A549 (cell line): Measurements from ENCODE around the gene PITPNM1. TPM values are rescaled to one million over a fixed set of nuclear protein-coding genes. Genes with fewer than 3 reads are reported as not detected.

Experiments
- ATAC-seq, 2 experiments: fragments of 200-7000 bp in 1 of 2; fragments of >200 bp in 1 of 2; cut with Nextera tagmentation in 1 of 2; cut with Tn5 transposase in 1 of 2; 3 replicates each; pipeline versions ENCODE4 v1.8.0 to v1.9.1; 2018 to 2020; ENCODE audit warnings: mild to moderate bottlenecking in 1 of 2, moderate library complexity in 1 of 2
- CTCF ChIA-PET: fragments of 300-600 bp; sonication (Branson Sonifier 250); formaldehyde crosslinking; extraction: SDS; loops from one replicate; lab custom pipeline; 2021; ENCODE audit warnings: antibody characterized with exemption, inconsistent platforms; lab: Yijun Ruan, JAX
- POLR2A ChIA-PET: fragments of 350-600 bp; formaldehyde crosslinking; extraction: SDS; loops from one replicate; lab custom pipeline; 2021; ENCODE audit warnings: antibody characterized with exemption, inconsistent platforms; lab: Yijun Ruan, JAX
- DNase-seq, 2 experiments: peaks; one replicate each; pipeline versions ENCODE4 v3.0.0 to v3.0.0-alpha.2; 2011 to 2016; ENCODE audit warnings: low read depth in 1 of 2, low spot score in 1 of 2
- FAIRE-seq: peaks from 2 replicates; lab custom pipeline; 2011; peaks lifted over from hg19 to GRCh38; lab: Jason Lieb, UNC
- H3K27ac ChIP-seq, 2 experiments: fragments of >200 bp; sonication (Bioruptor Twin); formaldehyde crosslinking; 3 replicates each; pipeline ENCODE4 v1.5.1; 2016 to 2017
- H3K4me1 ChIP-seq: fragments of >200 bp; sonication (Bioruptor Twin); formaldehyde crosslinking; 3 replicates; pipeline ENCODE4 v1.6.1; 2016
- H3K4me2 ChIP-seq: fragments of >200 bp; sonication (Bioruptor Twin); formaldehyde crosslinking; 3 replicates; pipeline ENCODE4 v1.6.1; 2016
- H3K4me3 ChIP-seq: fragments of >200 bp; sonication (Bioruptor Twin); formaldehyde crosslinking; 3 replicates; pipeline ENCODE4 v1.5.1; 2016
- H3K9me3 ChIP-seq: fragments of >200 bp; sonication (Bioruptor Twin); formaldehyde crosslinking; 3 replicates; pipeline ENCODE4 v1.6.1; 2016
- CBX2 ChIP-seq: fragments of 200-600 bp; sonication (generic); IDR thresholded peaks from 2 replicates; pipeline ENCODE4 v1.6.1; 2016; ENCODE audit warnings: low read depth, mild to moderate bottlenecking, borderline replicate concordance
- CHD2 ChIP-seq: fragments of 150-350 bp; IDR thresholded peaks from 2 replicates; pipeline ENCODE4 v1.6.1; 2014; ENCODE audit warnings: low read length; ENCODE audit not compliant: partially characterized antibody
- E2F6 ChIP-seq: IDR thresholded peaks from 2 replicates; pipeline ENCODE4 v1.6.1; 2012; ENCODE audit warnings: low read depth, borderline replicate concordance
- ELK1 ChIP-seq: fragments of 150-350 bp; IDR thresholded peaks from 2 replicates; pipeline ENCODE4 v1.6.1; 2014; ENCODE audit warnings: low read depth, mild to moderate bottlenecking, low read length
- EP300 ChIP-seq, 2 experiments: fragments of >200 bp; sonication (Bioruptor Twin); formaldehyde crosslinking; IDR thresholded peaks; 2 replicates in 1 of 2; 3 replicates in 1 of 2; pipeline ENCODE4 v1.6.1; 2016 to 2017
- ESRRA ChIP-seq: fragments of 150-350 bp; IDR thresholded peaks from 2 replicates; pipeline ENCODE4 v1.6.1; 2014; ENCODE audit warnings: mild to moderate bottlenecking, low read length, borderline replicate concordance
- GATA3 ChIP-seq: IDR thresholded peaks from 2 replicates; pipeline ENCODE4 v1.6.1; 2012; ENCODE audit warnings: borderline replicate concordance
- HMGXB4 ChIP-seq: fragments of 250-450 bp; sonication (Bioruptor Pico); IDR thresholded peaks from 2 replicates; pipeline ENCODE4 v1.5.0; 2021; ENCODE audit warnings: mild to moderate bottlenecking, moderate library complexity, borderline replicate concordance
- HOXB13 ChIP-seq: fragments of 250-450 bp; sonication (Bioruptor Pico); IDR thresholded peaks from 2 replicates; pipeline ENCODE4 v1.5.0; 2020; ENCODE audit warnings: low read depth, mild to moderate bottlenecking, moderate library complexity
- MAFK ChIP-seq: fragments of 450-650 bp; IDR thresholded peaks from 2 replicates; pipeline ENCODE4 v1.6.1; 2014; ENCODE audit not compliant: partially characterized antibody
- MAX ChIP-seq: IDR thresholded peaks from 2 replicates; pipeline ENCODE4 v1.6.1; 2012
- MYC ChIP-seq: IDR thresholded peaks from 2 replicates; pipeline ENCODE4 v1.6.1; 2012; ENCODE audit warnings: mild to moderate bottlenecking, inconsistent platforms, low read length, improper control_type of control experiment, borderline replicate concordance
- NFE2L2 ChIP-seq: fragments of 150-350 bp; conservative IDR thresholded peaks from 2 replicates; pipeline ENCODE4 v1.6.1; 2014; ENCODE audit warnings: low read length
- NPAS2 ChIP-seq: fragments of 250-450 bp; sonication (Bioruptor Pico); IDR thresholded peaks from 2 replicates; pipeline ENCODE4 v1.8.0; 2022; ENCODE audit warnings: mild to moderate bottlenecking, moderate library complexity, borderline replicate concordance
- NR3C1 ChIP-seq: fragments of >200 bp; sonication (Bioruptor Twin); formaldehyde crosslinking; IDR thresholded peaks from 3 replicates; pipeline ENCODE4 v1.6.1; 2017
- POLR2A ChIP-seq: IDR thresholded peaks from 2 replicates; pipeline ENCODE4 v1.6.1; 2012; ENCODE audit warnings: mild to moderate bottlenecking, low read length
- POLR2AphosphoS2 ChIP-seq: conservative IDR thresholded peaks from 2 replicates; pipeline ENCODE4 v1.6.1; 2012; ENCODE audit warnings: low read length, improper control_type of control experiment, inconsistent platforms
- RAD21 ChIP-seq, 2 experiments: fragments of >200 bp in 1 of 2; sonication (Bioruptor Twin) in 1 of 2; formaldehyde crosslinking in 1 of 2; IDR thresholded peaks in 1 of 2; conservative IDR thresholded peaks in 1 of 2; 2 replicates in 1 of 2; 3 replicates in 1 of 2; pipeline ENCODE4 v1.6.1; 2012 to 2018; ENCODE audit warnings: inconsistent platforms in 1 of 2
- RARB ChIP-seq: fragments of 250-450 bp; sonication (Bioruptor Pico); IDR thresholded peaks from 2 replicates; pipeline ENCODE4 v1.8.0; 2021; ENCODE audit warnings: mild to moderate bottlenecking, moderate library complexity
- RFX5 ChIP-seq: fragments of 450-650 bp; IDR thresholded peaks from 2 replicates; pipeline ENCODE4 v1.7.1; 2014; ENCODE audit warnings: antibody characterized with exemption, mild to moderate bottlenecking, moderate library complexity
- SMC3 ChIP-seq: fragments of >200 bp; sonication (Bioruptor Twin); formaldehyde crosslinking; IDR thresholded peaks from 3 replicates; pipeline ENCODE4 v1.6.1; 2018; ENCODE audit warnings: inconsistent platforms
- SREBF2 ChIP-seq: fragments of 450-650 bp; IDR thresholded peaks from 2 replicates; pipeline ENCODE4 v1.6.1; 2014; ENCODE audit warnings: mild to moderate bottlenecking, moderate library complexity
- WGBS: methylation state at CpG from one replicate; pipeline ENCODE4 v1.1.6; 2017; ENCODE audit errors: missing lambda C conversion rate; 5-methylcytosine and 5-hydroxymethylcytosine counted together
- polyA plus RNA-seq, 4 experiments: library from polyadenylated mRNA; depleted of rRNA in 3 of 4; stranded (reverse); fragments of >200 nt; fragmentation: RNase III in 1 of 4; extraction: RNeasy Plus Mini Kit Qiagen cat#74134 plus additional on column Dnase treatment in 1 of 4; gene quantifications; 2 replicates in 3 of 4; 3 replicates in 1 of 4; pipeline ENCODE4 v1.2.3, GENCODE V29; 2011 to 2017

Gene PITPNM1
- polyA plus RNA-seq, 2 of the 4 experiments (the other 2 are of a cell fraction) = 14.2 to 42.0 TPM

- DNase-seq = no peak
- POLR2A ChIA-PET = no interaction called here
- ATAC-seq = no peak
- Histone ChIP-seq H3K4me1 (no peaks in the 10 kb centered on the region), H3K27ac (peak overlapping the region in 1 of 2 experiments; percentile 40; a peak in 2 of 6 replicates), H3K4me2 (no peak overlapping the region), H3K9me3 (peaks cover 13% of the 10 kb centered on the region)
- WGBS = 76% methylated on average over 4 of the region's 4 CpGs
- FAIRE-seq = no peak
- CTCF ChIA-PET = no interaction called here
- TF ChIP-seq MAFK (peak; percentile 93), GATA3 (no peak), NFE2L2 (peak; percentile 86)
- TF ChIP-seq, all 56 proteins: peak for 2
- H3K4me3 ChIP-seq = no peak overlapping the region
These were observed 23.2 kb upstream of the PITPNM1 start for GRCh38 chr11:67528376-67528775.

GRCh38 chr11:67525275-67525976 lies 20.3 kb upstream of the PITPNM1 start:
- WGBS = 50% methylated on average over 5 of the region's 5 CpGs
- CTCF ChIA-PET = interaction anchor here (1.6 kb wide), 1 partner anchor 58 kb away, joined by 4 read pairs; the partner anchor contains the start of gene GSTP1
- POLR2A ChIA-PET = no interaction called here

GRCh38 chr11:67524480-67524808 lies 19.3 kb upstream of the PITPNM1 start:
- DNase-seq = no peak
- ATAC-seq = no peak; a peak in 1 of 6 replicates
- POLR2A ChIA-PET = no interaction called here
- CTCF ChIA-PET = no interaction called here
- no peak overlapping the region for H3K27ac ChIP-seq
- H3K4me3 ChIP-seq = no peak overlapping the region
- H3K9me3 ChIP-seq = no peaks in the 10 kb centered on the region
- TF ChIP-seq EP300 (IDR thresholded peaks at IDR 0.05) (no peak), SMC3 (no peak), GATA3 (no peak), SREBF2 (no peak), NPAS2 (CRISPR knock-in tag) (no peak), HMGXB4 (CRISPR knock-in tag) (no peak), RARB (CRISPR knock-in tag) (no peak), ELK1 (no peak), ESRRA (no peak), CHD2 (no peak), E2F6 (no peak), POLR2AphosphoS2 (no peak), CBX2 (no peak), RAD21 (conservative IDR thresholded peaks at IDR 0.05 in 1 of 2, IDR thresholded peaks at IDR 0.05 in 1 of 2) (no peak)
- no peaks in the 10 kb centered on the region for H3K4me1 ChIP-seq
- H3K4me2 ChIP-seq = no peak overlapping the region
- 62% methylated on average over 9 of the region's 9 CpGs for WGBS
- no peak for FAIRE-seq

More at GRCh38 chr11:67525275-67525976, 20.3 kb upstream of the PITPNM1 start:
- TF ChIP-seq POLR2A (no peak), MAFK (no peak), RFX5 (no peak), HOXB13 (CRISPR knock-in tag) (no peak), NFE2L2 (no peak), NR3C1 (no peak), MYC (no peak), CBX2 (no peak), MAX (no peak), HMGXB4 (CRISPR knock-in tag) (no peak), ELK1 (no peak), RAD21 (conservative IDR thresholded peaks at IDR 0.05 in 1 of 2, IDR thresholded peaks at IDR 0.05 in 1 of 2) (no peak)
- ATAC-seq = no peak
- no peaks in the 10 kb centered on the region for H3K9me3 ChIP-seq
- no peak overlapping the region for H3K4me2 ChIP-seq
- FAIRE-seq = no peak
- 0 out of 6 replicates have a peak overlapping the region, but pooled peaks of 1 of the 2 experiments have one; percentile 21 for H3K27ac ChIP-seq
- DNase-seq = no peak
- H3K4me3 ChIP-seq = no peak overlapping the region
- H3K4me1 ChIP-seq = no peaks in the 10 kb centered on the region
